Thyroid gland (tissue), 4 donors: ENCODE data around the gene RSU1.

Experiments
- CTCF ChIP-seq, 6 experiments: fragments of 200-600 bp in 3 of 6; fragments of 450-650 bp in 3 of 6; sonication (generic) in 3 of 6; IDR thresholded peaks; one replicate each; pipeline ENCODE4 v1.5.1; 2016 to 2019; ENCODE audit warnings: antibody characterized with exemption in 6 of 6, mild to moderate bottlenecking in 2 of 6, inconsistent platforms in 1 of 6, moderate library complexity in 1 of 6
- POLR2A ChIP-seq, 2 donors: fragments of 450-650 bp; IDR thresholded peaks; one replicate each; pipeline ENCODE4 v1.6.1; 2017; ENCODE audit warnings: antibody characterized with exemption in 2 of 2, mild to moderate bottlenecking in 2 of 2, moderate library complexity in 1 of 2

GRCh38 chr10:16612115-16612980 is 204.9 kb downstream of the RSU1 start:
- TF ChIP-seq CTCF (IDR thresholded peaks at IDR 0.05): no peak
- no peak for TF ChIP-seq POLR2A (IDR thresholded peaks at IDR 0.05)
